ENCODE data around the gene GAB3. TPM values are rescaled to one million over a fixed set of nuclear protein-coding genes. Genes with fewer than 3 reads are reported as not detected.

GAB3 gene
- total and polyA plus RNA-seq, 2 experiments from 2014 or later: 0.89 to 1.8 TPM

GRCh38 chrX:154719132-154719675, 31.7 kb downstream of the GAB3 start:
- no peak for ATAC-seq

GRCh38 chrX:154718616-154719015, 32.3 kb downstream of the GAB3 start:
- Mint-ChIP-seq H3K27me3 (ENCODE audit: insufficient read depth, low read depth, poor library complexity) (peaks cover 6% of the 10 kb centered on the region), H3K4me1 (peaks cover 2% of the 10 kb centered on the region; the same call in 1 of the 3 replicates), H3K9me3 (no peaks in the 10 kb centered on the region; the same call in 1 of the 3 replicates), H3K36me3 (ENCODE audit: low read depth) (no peaks in the 10 kb centered on the region), H3K4me3 (no peak overlapping the region), H3K27ac (no peak overlapping the region)
- ATAC-seq (no peak), DNase-seq (ENCODE audit: low spot score) (no peak)
- Histone ChIP-seq H3K4me2 (no peak overlapping the region), H3K79me2 (replicated peaks; ENCODE audit: insufficient read depth) (no peaks in the 10 kb centered on the region), H3K36me3 (ENCODE audit: insufficient read depth) (no peaks in the 10 kb centered on the region), H3K4me3 (no peak overlapping the region), H3F3A (replicated peaks; ENCODE audit: low read depth) (no peaks in the 10 kb centered on the region), H3K27me3 (ENCODE audit: insufficient read depth) (no peaks in the 10 kb centered on the region), H3K4me1 (ENCODE audit: insufficient read depth) (no peaks in the 10 kb centered on the region), H4K20me1 (replicated peaks; ENCODE audit: insufficient read depth) (no peaks in the 10 kb centered on the region), H3K9me2 (ENCODE audit: insufficient read depth) (no peaks in the 10 kb centered on the region), H3K27ac (ENCODE audit: low read depth) (no peak overlapping the region), H2AFZ (no peak overlapping the region)
- no peak for TF ChIP-seq ZNF462 (CRISPR knock-in tag; IDR thresholded peaks at IDR 0.05)
- no peak for TF ChIP-seq ZNF331 (CRISPR knock-in tag; IDR thresholded peaks at IDR 0.05; ENCODE audit: low read depth)
- no peak for TF ChIP-seq CREB1 (CRISPR knock-in tag; IDR thresholded peaks at IDR 0.05; ENCODE audit: low read depth)
- no peak for TF ChIP-seq REST (IDR thresholded peaks at IDR 0.05; ENCODE audit: unreplicated experiment)
- TF ChIP-seq POLR2AphosphoS5 (IDR thresholded peaks at IDR 0.05; ENCODE audit: low read depth): no peak
- TF ChIP-seq STAT1 (IDR thresholded peaks at IDR 0.05; ENCODE audit: unreplicated experiment): no peak
- TF ChIP-seq, protein P1, sequence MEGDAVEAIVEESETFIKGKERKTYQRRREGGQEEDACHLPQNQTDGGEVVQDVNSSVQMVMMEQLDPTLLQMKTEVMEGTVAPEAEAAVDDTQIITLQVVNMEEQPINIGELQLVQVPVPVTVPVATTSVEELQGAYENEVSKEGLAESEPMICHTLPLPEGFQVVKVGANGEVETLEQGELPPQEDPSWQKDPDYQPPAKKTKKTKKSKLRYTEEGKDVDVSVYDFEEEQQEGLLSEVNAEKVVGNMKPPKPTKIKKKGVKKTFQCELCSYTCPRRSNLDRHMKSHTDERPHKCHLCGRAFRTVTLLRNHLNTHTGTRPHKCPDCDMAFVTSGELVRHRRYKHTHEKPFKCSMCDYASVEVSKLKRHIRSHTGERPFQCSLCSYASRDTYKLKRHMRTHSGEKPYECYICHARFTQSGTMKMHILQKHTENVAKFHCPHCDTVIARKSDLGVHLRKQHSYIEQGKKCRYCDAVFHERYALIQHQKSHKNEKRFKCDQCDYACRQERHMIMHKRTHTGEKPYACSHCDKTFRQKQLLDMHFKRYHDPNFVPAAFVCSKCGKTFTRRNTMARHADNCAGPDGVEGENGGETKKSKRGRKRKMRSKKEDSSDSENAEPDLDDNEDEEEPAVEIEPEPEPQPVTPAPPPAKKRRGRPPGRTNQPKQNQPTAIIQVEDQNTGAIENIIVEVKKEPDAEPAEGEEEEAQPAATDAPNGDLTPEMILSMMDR (conservative IDR thresholded peaks at IDR 0.05; ENCODE audit: low read depth in 2 of 2): no peak

More at GRCh38 chrX:154719132-154719675, 31.7 kb downstream of the GAB3 start:
- Mint-ChIP-seq H3K27me3 (ENCODE audit: insufficient read depth, low read depth, poor library complexity) (peaks cover 6% of the 10 kb centered on the region), H3K4me1 (peaks cover 2% of the 10 kb centered on the region; the same call in 1 of the 3 replicates), H3K36me3 (ENCODE audit: low read depth) (no peaks in the 10 kb centered on the region), H3K9me3 (no peaks in the 10 kb centered on the region; the same call in 1 of the 3 replicates), H3K27ac (no peak overlapping the region), H3K4me3 (no peak overlapping the region)
- H3K27ac ChIP-seq (ENCODE audit: low read depth): no peak overlapping the region
- H3K4me2 ChIP-seq: no peak overlapping the region
- H3K36me3 ChIP-seq (ENCODE audit: insufficient read depth): no peaks in the 10 kb centered on the region
- no peak for DNase-seq (ENCODE audit: low spot score)
- H3K4me3 ChIP-seq: no peak overlapping the region
- no peaks in the 10 kb centered on the region for H3K4me1 ChIP-seq (ENCODE audit: insufficient read depth)
- no peak overlapping the region for H2AFZ ChIP-seq
- no peaks in the 10 kb centered on the region for H3K9me2 ChIP-seq (ENCODE audit: insufficient read depth)
- no peaks in the 10 kb centered on the region for H4K20me1 ChIP-seq (replicated peaks; ENCODE audit: insufficient read depth)
- no peaks in the 10 kb centered on the region for H3F3A ChIP-seq (replicated peaks; ENCODE audit: low read depth)
- TF ChIP-seq EZH2phosphoT487 (IDR thresholded peaks at IDR 0.05; ENCODE audit: unreplicated experiment) (no peak), POLR2AphosphoS5 (IDR thresholded peaks at IDR 0.05; ENCODE audit: low read depth) (no peak), CREB1 (CRISPR knock-in tag; IDR thresholded peaks at IDR 0.05; ENCODE audit: low read depth) (no peak), NANOG (IDR thresholded peaks at IDR 0.05; ENCODE audit: borderline replicate concordance) (no peak), ZNF331 (CRISPR knock-in tag; IDR thresholded peaks at IDR 0.05; ENCODE audit: low read depth) (no peak)
- H3K27me3 ChIP-seq (ENCODE audit: insufficient read depth): no peaks in the 10 kb centered on the region
- H3K79me2 ChIP-seq (replicated peaks; ENCODE audit: insufficient read depth): no peaks in the 10 kb centered on the region
